Common myeloid progenitor, CD34-positive (primary cell): Measurements from ENCODE around the gene SCUBE3.

ENCODE experiments used
- CTCF ChIA-PET: fragments of 350-600 bp; sonication (Branson Sonifier 250); formaldehyde crosslinking; loops from one replicate; lab custom pipeline; 2021; ENCODE audit warnings: antibody characterized with exemption; lab: Charles Lee
- POLR2A ChIA-PET: fragments of 350-600 bp; sonication (Branson Sonifier 250); formaldehyde crosslinking; loops from one replicate; lab custom pipeline; 2021; ENCODE audit warnings: antibody characterized with exemption; lab: Charles Lee
- DNase-seq, 3 donors: peaks; one replicate each; pipeline versions ENCODE4 v3.0.0 to v3.0.0-alpha.2; 2013
- H3K27ac ChIP-seq, 2 experiments: 1 replicate in 1 of 2; 2 replicates in 1 of 2; pipeline ENCODE4 v1.7.0; 2013; ENCODE audit warnings: inconsistent platforms in 2 of 2, low read length in 2 of 2, mild to moderate bottlenecking in 2 of 2, low read depth in 1 of 2, moderate library complexity in 1 of 2; ENCODE audit not compliant: severe bottlenecking in 2 of 2, insufficient read depth in 1 of 2, poor library complexity in 1 of 2
- H3K27me3 ChIP-seq, 5 experiments: replicated peaks in 2 of 5; 1 replicate in 3 of 5; 2 replicates in 2 of 5; pipeline versions ENCODE4 v1.6.1 to v1.7.0; 2013; ENCODE audit warnings: low read length in 4 of 5, mild to moderate bottlenecking in 2 of 5, moderate library complexity in 2 of 5, inconsistent platforms in 1 of 5; ENCODE audit not compliant: insufficient read depth in 5 of 5, control insufficient read depth in 4 of 5
- H3K36me3 ChIP-seq, 4 experiments: 1 replicate in 2 of 4; 2 replicates in 2 of 4; pipeline versions ENCODE4 v1.6.1 to v1.7.0; 2013; ENCODE audit warnings: low read length in 3 of 4, control low read depth in 1 of 4, mild to moderate bottlenecking in 1 of 4; ENCODE audit not compliant: control insufficient read depth in 4 of 4, insufficient read depth in 4 of 4
- H3K4me1 ChIP-seq, 4 experiments: 1 replicate in 3 of 4; 2 replicates in 1 of 4; pipeline versions ENCODE4 v1.6.1 to v1.7.1; 2013; ENCODE audit warnings: low read length in 3 of 4, mild to moderate bottlenecking in 3 of 4, control low read depth in 1 of 4, inconsistent platforms in 1 of 4, moderate library complexity in 1 of 4; ENCODE audit not compliant: control insufficient read depth in 4 of 4, insufficient read depth in 4 of 4; ENCODE audit errors: control extremely low read depth in 1 of 4
- H3K4me3 ChIP-seq, 7 experiments: 1 replicate in 4 of 7; 2 replicates in 3 of 7; pipeline versions ENCODE4 v1.5.1 to v1.7.0; 2013; ENCODE audit warnings: mild to moderate bottlenecking in 7 of 7, low read length in 6 of 7, moderate library complexity in 6 of 7, inconsistent platforms in 2 of 7, low read depth in 2 of 7, control low read depth in 1 of 7; ENCODE audit not compliant: insufficient read depth in 4 of 7, control insufficient read depth in 1 of 7; ENCODE audit errors: extremely low read depth in 1 of 7
- H3K9me3 ChIP-seq, 5 experiments: 1 replicate in 4 of 5; 2 replicates in 1 of 5; pipeline versions ENCODE4 v1.6.1 to v1.7.1; 2013; ENCODE audit warnings: low read length in 4 of 5, mild to moderate bottlenecking in 2 of 5, inconsistent platforms in 1 of 5, low read depth in 1 of 5, moderate library complexity in 1 of 5; ENCODE audit not compliant: control insufficient read depth in 4 of 5, insufficient read depth in 2 of 5; ENCODE audit errors: control extremely low read depth in 1 of 5
- WGBS: methylation state at CpG from one replicate; pipeline ENCODE4 v1.1.5; 2013; ENCODE audit not compliant: insufficient coverage; 5-methylcytosine and 5-hydroxymethylcytosine counted together

SCUBE3 gene

GRCh38 chr6:35230950-35231349 is 17.2 kb downstream of the SCUBE3 start:
- CTCF ChIA-PET: interaction anchor here (1.0 to 4.9 kb wide), 6 partner anchors 9 to 246 kb away, joined by 3 to 44 read pairs (median 8); no protein-coding TSS in a partner anchor
- 100% methylated on average over 1 of the region's 1 CpG for WGBS
- Histone ChIP-seq H3K9me3 (peaks cover 0 to 10% (median 0%) of the 10 kb centered on the region in 5 experiments), H3K27ac (no peak overlapping the region), H3K4me3 (no peak overlapping the region), H3K4me1 (no peaks in the 10 kb centered on the region), H3K36me3 (peaks cover 0 to 3% (median 0%) of the 10 kb centered on the region in 4 experiments), H3K27me3 (no peaks in the 10 kb centered on the region)
- DNase-seq: no peak
- POLR2A ChIA-PET: no interaction called here

GRCh38 chr6:35231563-35231962 is 17.8 kb downstream of the SCUBE3 start:
- Histone ChIP-seq H3K4me1 (no peaks in the 10 kb centered on the region), H3K36me3 (peaks cover 0 to 3% (median 0%) of the 10 kb centered on the region in 4 experiments), H3K4me3 (no peak overlapping the region), H3K27ac (no peak overlapping the region), H3K9me3 (peaks cover 0 to 10% (median 0%) of the 10 kb centered on the region in 5 experiments), H3K27me3 (no peaks in the 10 kb centered on the region)
- no peak for DNase-seq
- ChIA-PET CTCF (interaction anchor here (1.0 to 4.9 kb wide), 4 partner anchors 9 to 246 kb away, joined by 3 to 44 read pairs (median 12); no protein-coding TSS in a partner anchor), POLR2A (no interaction called here)
- WGBS: 98% methylated on average over 7 of the region's 7 CpGs

- POLR2A ChIA-PET: no interaction called here
Observed at GRCh38 chr6:35234901-35235300, 21.1 kb downstream of the SCUBE3 start.

GRCh38 chr6:35236223-35236622 is 22.5 kb downstream of the SCUBE3 start:
- POLR2A ChIA-PET: no interaction called here
- peaks cover 4 to 28% (median 25%) of the 10 kb centered on the region in 4 experiments for H3K4me1 ChIP-seq

More at GRCh38 chr6:35234901-35235300, 21.1 kb downstream of the SCUBE3 start:
- H3K9me3 ChIP-seq: peaks cover 0 to 10% (median 0%) of the 10 kb centered on the region in 5 experiments
- peaks cover 4 to 25% (median 24%) of the 10 kb centered on the region in 4 experiments for H3K4me1 ChIP-seq
- H3K4me3 ChIP-seq: no peak overlapping the region
- no peak overlapping the region for H3K27ac ChIP-seq
- WGBS: 67% methylated on average over 3 of the region's 4 CpGs
- no peak for DNase-seq
- no peaks in the 10 kb centered on the region for H3K27me3 ChIP-seq
- peaks cover 0 to 4% (median 0%) of the 10 kb centered on the region in 4 experiments for H3K36me3 ChIP-seq
- CTCF ChIA-PET: interaction anchor here (1.0 to 1.5 kb wide), 3 partner anchors 10 to 88 kb away, joined by 3 to 6 read pairs (median 4); no protein-coding TSS in a partner anchor

GRCh38 chr6:35237476-35237875 is 23.7 kb downstream of the SCUBE3 start:
- Histone ChIP-seq H3K4me3 (peak overlapping the region in 1 of 7 experiments; percentile 6), H3K27ac (no peak overlapping the region), H3K36me3 (peaks cover 0 to 8% (median 0%) of the 10 kb centered on the region in 4 experiments), H3K9me3 (peaks cover 0 to 10% (median 0%) of the 10 kb centered on the region in 5 experiments), H3K4me1 (peaks cover 4 to 28% (median 25%) of the 10 kb centered on the region in 4 experiments), H3K27me3 (no peaks in the 10 kb centered on the region)
- CTCF ChIA-PET: interaction anchor here (7.1 to 7.9 kb wide), 3 partner anchors 32 to 252 kb away, joined by 68 to 90 read pairs (median 84); no protein-coding TSS in a partner anchor
- POLR2A ChIA-PET: no interaction called here
- WGBS: 0% methylated on average over 1 of the region's 3 CpGs
- no peak for DNase-seq

More at GRCh38 chr6:35236223-35236622, 22.5 kb downstream of the SCUBE3 start:
- H3K27me3 ChIP-seq: no peaks in the 10 kb centered on the region
- H3K9me3 ChIP-seq: peaks cover 0 to 10% (median 0%) of the 10 kb centered on the region in 5 experiments
- peaks cover 0 to 8% (median 0%) of the 10 kb centered on the region in 4 experiments for H3K36me3 ChIP-seq
- no peak for DNase-seq
- 100% methylated on average over 5 of the region's 5 CpGs for WGBS
- no peak overlapping the region for H3K4me3 ChIP-seq
- H3K27ac ChIP-seq: no peak overlapping the region
- CTCF ChIA-PET: interaction anchor here (7.1 to 7.7 kb wide), 2 partner anchors 31 to 90 kb away, joined by 84 to 90 read pairs; no protein-coding TSS in a partner anchor

- Histone ChIP-seq H3K4me1 (peaks cover 4 to 28% (median 25%) of the 10 kb centered on the region in 4 experiments), H3K36me3 (peaks cover 0 to 15% (median under 1%) of the 10 kb centered on the region in 4 experiments), H3K27ac (no peak overlapping the region), H3K4me3 (peak overlapping the region in 3 of 7 experiments; percentile 8 to 22 (median 20)), H3K9me3 (peaks cover 0 to 10% (median 0%) of the 10 kb centered on the region in 5 experiments), H3K27me3 (no peaks in the 10 kb centered on the region)
- POLR2A ChIA-PET: no interaction called here
- 0% methylated on average over 1 of the region's 3 CpGs for WGBS
- peak in 1 of 3 donors; percentile 35 for DNase-seq
- CTCF ChIA-PET: interaction anchor here (1.2 to 7.9 kb wide), 10 partner anchors 8 to 625 kb away, joined by 3 to 90 read pairs (median 34); partner anchors contain the start of gene ZNF76
Observed at GRCh38 chr6:35238843-35239289, 25.1 kb downstream of the SCUBE3 start.

GRCh38 chr6:35239581-35239980 is 25.8 kb downstream of the SCUBE3 start:
- H3K27me3 ChIP-seq: no peaks in the 10 kb centered on the region
- peaks cover 0 to 15% (median 2%) of the 10 kb centered on the region in 4 experiments for H3K36me3 ChIP-seq
- ChIA-PET CTCF (interaction anchor here (0.6 to 7.9 kb wide), 17 partner anchors 9 to 779 kb away, joined by 3 to 90 read pairs (median 14); partner anchors contain the start of gene ZNF76), POLR2A (no interaction called here)
- DNase-seq: no peak
- no peak overlapping the region for H3K27ac ChIP-seq
- H3K4me1 ChIP-seq: peaks cover 4 to 28% (median 25%) of the 10 kb centered on the region in 4 experiments
- 84% methylated on average over 4 of the region's 4 CpGs for WGBS
- peaks cover 0 to 6% (median 0%) of the 10 kb centered on the region in 5 experiments for H3K9me3 ChIP-seq
- H3K4me3 ChIP-seq: peak overlapping the region in 1 of 7 experiments; percentile 20
